Measurements from ENCODE around the gene TLR2. TPM values are rescaled to one million over a fixed set of nuclear protein-coding genes. Genes with fewer than 3 reads are reported as not detected.

The TLR2 gene
- total RNA-seq (2013; cell fraction: nucleolus; rRNA removed), result 0.54 TPM in 1 of 2 replicates, not detected in the other
- under 0.01 TPM in 1 of 2 replicates, not detected in the other for total RNA-seq (2014; rRNA removed)
- total RNA-seq (2014; rRNA removed; fragmentation: Illumina TruSeq; extraction: Trizol), result 0.09 TPM in 1 of 2 replicates, not detected in the other
- 0.08 TPM in 1 of 2 replicates, not detected in the other for total RNA-seq (2021)
- not detected for polyA plus RNA-seq (2011; ENCODE audit: low read depth)
- 0.05 and 0.13 TPM in 2 replicates for polyA plus RNA-seq (2011; rRNA removed)
- polyA plus RNA-seq (2011; cell fraction: cytosol; rRNA removed), result 0.03 TPM in 1 of 2 replicates, not detected in the other
- 0.20 and 0.33 TPM in 2 replicates for polyA plus RNA-seq (2011; cell fraction: nucleus; rRNA removed)
- polyA plus RNA-seq (2012), result 0.30 and 0.38 TPM in 2 replicates
- 0.07 TPM in 1 of 2 replicates, not detected in the other for polyA plus RNA-seq (2014; fragmentation: Illumina TruSeq; extraction: Trizol)
- under 1 TPM; 0.04 to 0.19 TPM for polyA plus RNA-seq (2014; fragmentation: Nextera tagmentation; extraction: Ambion mirVana)
- not detected in 2 replicates for polyA plus RNA-seq (2014; rRNA removed)
- polyA plus RNA-seq (2016; fragmentation: Nextera tagmentation; extraction: Ambion mirVana), result not detected
- 0.07 TPM in 1 of 2 replicates, not detected in the other for polyA minus RNA-seq (2011; rRNA and poly(A)+ RNA removed)
- not detected in 2 replicates for polyA minus RNA-seq (2011; cell fraction: cytosol; rRNA and poly(A)+ RNA removed)
- polyA minus RNA-seq (2011; cell fraction: nucleus; rRNA and poly(A)+ RNA removed), result 0.19 and 0.24 TPM in 2 replicates
- percentile 26 among the genes with signal in this experiment for Bru-seq, nascent RNA
- BruChase-seq, experiment 1, labeled RNA remaining after a 6-hour chase, result percentile 20 among the genes with signal in this experiment
- percentile 31 among the genes with signal in this experiment for BruChase-seq, experiment 2, labeled RNA remaining after a 2-hour chase
- long read RNA-seq, experiment 1, result 0 reads
- long read RNA-seq, experiment 2, result 0 reads

GRCh38 chr4:153684182-153684970 lies at the start of gene TLR2:
Gene TLR2 (plus strand): TSS chr4:153684280. CDS start chr4:153702908, 18,628 bp downstream.
- DNase-seq (ENCODE audit: low read depth, low spot score), result no peak
- Histone ChIP-seq H3K27me3 (replicated peaks in 1 of 2; ENCODE audit: control insufficient read depth in 2 of 2, insufficient read depth in 2 of 2, low read length in 1 of 2) (peaks cover 6 to 26% of the 10 kb centered on the region in 2 experiments), H3K4me3 (peak within 1 kb of the TSS; percentile 65), H3K36me3 (ENCODE audit: control insufficient read depth in 2 of 2, insufficient read depth in 2 of 2, low read length in 1 of 2) (no peaks in the 10 kb centered on the region), H3K4me1 (ENCODE audit: control insufficient read depth, insufficient read depth, low read length) (peaks cover 6% of the 10 kb centered on the region; the same call in 1 of the 2 replicates), H4K20me1 (ENCODE audit: control insufficient read depth, insufficient read depth) (no peaks in the 10 kb centered on the region; the same call in 1 of the 2 replicates), H3K4me2 (ENCODE audit: control insufficient read depth, insufficient read depth) (peak within 1 kb of the TSS; percentile 79), H3K79me2 (ENCODE audit: control insufficient read depth, insufficient read depth, low read length) (no peaks in the 10 kb centered on the region), H3K27ac (ENCODE audit: control insufficient read depth, insufficient read depth) (no peak within 1 kb of the TSS), H2AFZ (ENCODE audit: control insufficient read depth, low read depth, low read length) (peak within 1 kb of the TSS; percentile 67), H3K9me3 (replicated peaks; ENCODE audit: control insufficient read depth, insufficient read depth, low read length) (peaks cover 11% of the 10 kb centered on the region), H3K9ac (ENCODE audit: control insufficient read depth, insufficient read depth, low read length) (no peak within 1 kb of the TSS)
- ChIA-PET CTCF (no interaction called here), SMC1A (ENCODE audit: uncharacterized antibody, unreplicated experiment) (no interaction called here), POLR2A (interaction anchor here (0.6 kb wide), 1 partner anchor 51 kb away, joined by 4 read pairs; no protein-coding TSS in a partner anchor), RAD21 (ENCODE audit: unreplicated experiment) (no interaction called here)
- no peak for FAIRE-seq
- no TSS peak for BruUV-seq (replicated peaks)
- intact Hi-C loops (cut with micrococcal nuclease; ENCODE audit: unreplicated experiment) (no loop called here), in situ Hi-C loops (cut with MboI) (no loop called here)
- peak; percentile 95 for ATAC-seq
- 5% methylated on average over 42 of the region's 75 CpGs for WGBS (ENCODE audit: insufficient coverage, insufficient replicate concordance, low lambda C conversion rate, missing lambda C conversion rate)
- TF ChIP-seq KLF5 (IDR thresholded peaks at IDR 0.05; ENCODE audit: partially characterized antibody), result no peak
- TF ChIP-seq BHLHE40 (IDR thresholded peaks at IDR 0.05; ENCODE audit: borderline replicate concordance in 1 of 2, low read depth in 2 of 2, low read length in 1 of 2), result peak in 1 of 2 experiments; percentile 95; a peak in 3 of 4 replicates
- TF ChIP-seq ZNF687 (IDR thresholded peaks at IDR 0.05), result no peak
- TF ChIP-seq ZBTB4 (CRISPR knock-in tag; IDR thresholded peaks at IDR 0.05), result no peak
- TF ChIP-seq NFYA (IDR thresholded peaks at IDR 0.05; ENCODE audit: borderline replicate concordance, low read depth, low read length), result no peak
- TF ChIP-seq MEF2A (IDR thresholded peaks at IDR 0.05; ENCODE audit: insufficient read depth, low read depth, low read length), result no peak
- no peak for TF ChIP-seq SREBF2 (IDR thresholded peaks at IDR 0.05; ENCODE audit: low read length)
- TF ChIP-seq NBN (IDR thresholded peaks at IDR 0.05), result no peak
- TF ChIP-seq EP300 (IDR thresholded peaks at IDR 0.05; ENCODE audit: borderline replicate concordance in 1 of 2, control insufficient read depth in 1 of 2, low read depth in 2 of 2, low read length in 2 of 2), result no peak

Measured in GM12878 (cell line).